ENCODE measurements around the gene LPAR1.
A peak's percentile ranks its signal among the peaks of the same experiment; 100 is the strongest.

LPAR1 gene

GRCh38 chr9:111040494-111040893 lies 2.2 kb upstream of the LPAR1 start:
- intact Hi-C loops (cut with DNase I), result no loop called here
- DNase-seq, result no peak

- peak in 10 of 42 donors; percentile 4 to 57 (median 26) for DNase-seq
- intact Hi-C loops (cut with DNase I), result loop anchor here (10.0 kb wide), 2 partner anchors 75 to 395 kb away; no protein-coding TSS in a partner anchor
These were observed 1.1 kb upstream of the LPAR1 start for GRCh38 chr9:111039231-111039906.

GRCh38 chr9:111037708-111038330 lies 451 bp downstream of the LPAR1 start:
- peak in 37 of 42 donors; percentile 5 to 77 (median 44) for DNase-seq
- intact Hi-C loops (cut with DNase I), result loop anchor here (2.0 to 10.0 kb wide), 3 partner anchors 73 to 393 kb away; no protein-coding TSS in a partner anchor

- peak in 7 of 42 donors; percentile 11 to 48 (median 40) for DNase-seq
- intact Hi-C loops (cut with DNase I), result loop anchor here (2.0 to 10.0 kb wide), 3 partner anchors 73 to 393 kb away; no protein-coding TSS in a partner anchor
These were observed 938 bp downstream of the LPAR1 start for GRCh38 chr9:111037356-111037707.

- intact Hi-C loops (cut with DNase I), result loop anchor here (2.0 to 10.0 kb wide), 3 partner anchors 72 to 392 kb away; no protein-coding TSS in a partner anchor
- DNase-seq, result no peak
These were observed 1.3 kb downstream of the LPAR1 start for GRCh38 chr9:111036946-111037345.

- DNase-seq, result peak; percentile 64 to 94 (median 84)
- intact Hi-C loops (cut with DNase I), result loop anchor here (2.0 to 10.0 kb wide), 3 partner anchors 72 to 392 kb away; no protein-coding TSS in a partner anchor
These were observed 1.9 kb downstream of the LPAR1 start for GRCh38 chr9:111036429-111036789.

- DNase-seq, result peak in 1 of 42 donors; percentile 23
- intact Hi-C loops (cut with DNase I), result loop anchor here (2.0 to 10.0 kb wide), 3 partner anchors 71 to 391 kb away; no protein-coding TSS in a partner anchor
These were observed 2.5 kb downstream of the LPAR1 start for GRCh38 chr9:111035543-111036428.

- intact Hi-C loops (cut with DNase I), result loop anchor here (10.0 kb wide), 2 partner anchors 70 to 390 kb away; no protein-coding TSS in a partner anchor
- DNase-seq, result peak in 14 of 42 donors; percentile 11 to 71 (median 28)
These were observed 3.3 kb downstream of the LPAR1 start for GRCh38 chr9:111034898-111035539.

GRCh38 chr9:111034170-111034897 lies 3.9 kb downstream of the LPAR1 start:
- intact Hi-C loops (cut with DNase I), result loop anchor here (10.0 kb wide), 2 partner anchors 70 to 390 kb away; no protein-coding TSS in a partner anchor
- DNase-seq, result no peak

GRCh38 chr9:111030492-111030891 lies 7.8 kb downstream of the LPAR1 start:
- intact Hi-C loops (cut with DNase I), result loop anchor here (10.0 kb wide), 2 partner anchors 66 to 386 kb away; no protein-coding TSS in a partner anchor

GRCh38 chr9:111029260-111029659 lies 9.0 kb downstream of the LPAR1 start:
- no peak for DNase-seq
- intact Hi-C loops (cut with DNase I), result no loop called here

More at GRCh38 chr9:111030492-111030891, 7.8 kb downstream of the LPAR1 start:
- DNase-seq, result peak in 9 of 42 donors; percentile 13 to 58 (median 31)

GRCh38 chr9:111027798-111028197 lies 10.5 kb downstream of the LPAR1 start:
- intact Hi-C loops (cut with DNase I), result no loop called here
- no peak for DNase-seq

GRCh38 chr9:111023128-111023527 lies 15.1 kb downstream of the LPAR1 start:
- intact Hi-C loops (cut with DNase I), result no loop called here
- DNase-seq, result no peak

GRCh38 chr9:111020594-111020993 lies 17.7 kb downstream of the LPAR1 start:
- intact Hi-C loops (cut with DNase I), result no loop called here
- DNase-seq, result no peak

GRCh38 chr9:111016426-111017045 lies 21.7 kb downstream of the LPAR1 start:
- DNase-seq, result no peak
- intact Hi-C loops (cut with DNase I), result no loop called here

- DNase-seq, result no peak
- intact Hi-C loops (cut with DNase I), result no loop called here
These were observed 22.3 kb downstream of the LPAR1 start for GRCh38 chr9:111016016-111016415.

GRCh38 chr9:111013707-111014106 lies 24.6 kb downstream of the LPAR1 start:
- DNase-seq, result no peak
- intact Hi-C loops (cut with DNase I), result no loop called here

- intact Hi-C loops (cut with DNase I), result no loop called here
- DNase-seq, result no peak
These were observed 25.0 kb downstream of the LPAR1 start for GRCh38 chr9:111013250-111013649.
